ENCODE data around the gene ZNF618.

ZNF618 gene

GRCh38 chr9:114046237-114046755 is 170.2 kb downstream of the ZNF618 start:
- DNase-seq, result no peak

DNA sequence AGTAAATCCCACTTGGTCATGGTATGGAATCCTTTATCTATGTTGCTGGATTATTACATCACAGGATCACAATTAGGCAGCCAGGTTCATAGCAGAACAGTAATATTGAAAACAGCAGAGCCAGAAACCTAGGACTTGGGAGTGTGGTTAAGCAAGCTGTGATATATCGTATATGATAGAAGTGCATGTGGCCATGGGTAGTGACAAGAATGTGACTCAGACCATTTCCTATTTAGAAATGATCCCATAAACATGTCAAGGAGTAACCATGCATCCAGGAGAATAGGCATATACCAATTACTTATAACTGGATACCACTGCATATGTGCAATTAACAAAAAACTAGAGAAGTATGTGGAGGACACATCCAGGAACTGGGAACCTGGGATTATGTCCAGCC is 170.8 kb downstream of the ZNF618 start:
- no peak for DNase-seq

DNA sequence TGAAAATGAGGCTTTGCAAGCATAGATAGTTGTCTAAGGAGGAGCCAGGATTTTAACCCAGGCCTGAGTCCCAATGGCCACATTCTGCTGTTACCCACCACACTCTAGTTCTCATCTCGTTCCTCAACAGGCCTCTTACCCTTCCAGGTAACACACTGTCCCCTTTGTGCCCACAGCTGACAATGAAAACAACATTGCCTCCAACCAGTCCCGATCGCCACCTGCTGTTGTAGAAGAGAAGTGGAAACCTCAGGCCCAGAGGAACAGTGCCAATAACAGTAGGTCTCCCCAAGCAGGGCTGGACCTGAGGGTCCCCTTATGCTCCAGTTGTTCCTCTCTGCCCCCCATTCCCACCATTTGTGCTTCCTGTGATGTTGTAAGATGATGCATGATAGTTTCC is 171.6 kb downstream of the ZNF618 start:
- no peak for DNase-seq

DNA sequence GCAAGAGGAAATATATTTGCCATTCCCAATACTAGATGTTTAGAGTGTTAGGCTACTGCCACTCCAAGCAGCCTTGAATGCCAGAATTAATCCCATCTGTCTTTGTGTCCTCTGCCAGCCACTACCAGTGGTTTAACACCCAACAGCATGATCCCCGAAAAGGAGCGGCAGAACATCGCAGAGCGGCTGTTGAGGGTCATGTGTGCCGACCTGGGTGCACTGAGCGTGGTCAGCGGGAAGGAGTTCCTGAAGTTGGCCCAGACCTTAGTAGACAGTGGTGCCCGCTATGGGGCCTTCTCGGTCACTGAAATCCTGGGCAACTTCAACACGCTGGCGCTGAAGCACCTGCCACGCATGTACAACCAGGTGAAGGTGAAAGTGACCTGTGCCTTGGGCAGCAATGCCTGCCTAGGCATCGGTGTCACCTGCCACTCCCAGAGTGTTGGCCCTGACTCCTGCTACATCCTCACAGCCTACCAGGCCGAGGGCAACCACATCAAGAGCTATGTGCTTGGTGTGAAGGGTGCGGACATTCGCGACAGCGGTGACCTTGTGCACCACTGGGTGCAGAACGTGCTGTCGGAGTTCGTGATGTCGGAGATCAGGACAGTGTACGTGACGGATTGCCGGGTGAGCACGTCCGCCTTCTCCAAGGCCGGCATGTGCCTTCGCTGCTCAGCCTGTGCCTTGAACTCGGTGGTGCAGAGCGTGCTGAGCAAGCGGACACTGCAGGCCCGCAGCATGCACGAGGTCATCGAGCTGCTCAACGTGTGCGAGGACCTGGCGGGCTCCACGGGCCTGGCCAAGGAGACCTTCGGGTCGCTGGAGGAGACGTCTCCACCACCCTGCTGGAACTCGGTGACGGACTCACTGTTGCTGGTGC is 172.7 kb downstream of the ZNF618 start:
- DNase-seq, result no peak

DNA sequence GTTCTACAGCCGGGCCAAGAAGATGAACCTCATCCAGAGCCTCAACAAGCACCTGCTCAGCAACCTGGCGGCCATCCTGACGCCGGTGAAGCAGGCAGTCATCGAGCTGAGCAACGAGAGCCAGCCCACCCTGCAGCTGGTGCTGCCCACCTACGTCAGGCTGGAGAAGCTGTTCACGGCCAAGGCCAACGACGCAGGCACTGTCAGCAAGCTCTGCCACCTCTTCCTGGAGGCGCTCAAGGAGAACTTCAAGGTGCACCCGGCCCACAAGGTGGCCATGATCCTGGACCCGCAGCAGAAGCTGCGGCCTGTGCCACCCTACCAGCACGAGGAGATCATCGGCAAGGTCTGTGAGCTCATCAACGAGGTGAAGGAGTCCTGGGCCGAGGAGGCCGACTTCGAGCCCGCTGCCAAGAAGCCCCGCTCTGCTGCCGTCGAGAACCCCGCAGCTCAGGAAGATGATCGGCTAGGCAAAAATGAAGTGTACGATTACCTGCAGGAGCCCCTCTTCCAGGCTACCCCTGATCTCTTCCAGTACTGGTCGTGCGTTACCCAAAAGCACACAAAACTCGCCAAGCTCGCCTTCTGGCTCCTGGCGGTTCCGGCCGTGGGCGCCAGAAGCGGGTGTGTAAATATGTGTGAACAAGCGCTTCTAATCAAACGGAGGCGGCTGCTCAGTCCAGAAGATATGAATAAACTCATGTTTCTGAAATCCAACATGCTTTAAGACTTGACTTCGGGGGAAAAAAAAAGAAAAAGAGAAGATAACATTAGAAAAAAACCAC is 173.5 kb downstream of the ZNF618 start:
- no peak for DNase-seq

DNA sequence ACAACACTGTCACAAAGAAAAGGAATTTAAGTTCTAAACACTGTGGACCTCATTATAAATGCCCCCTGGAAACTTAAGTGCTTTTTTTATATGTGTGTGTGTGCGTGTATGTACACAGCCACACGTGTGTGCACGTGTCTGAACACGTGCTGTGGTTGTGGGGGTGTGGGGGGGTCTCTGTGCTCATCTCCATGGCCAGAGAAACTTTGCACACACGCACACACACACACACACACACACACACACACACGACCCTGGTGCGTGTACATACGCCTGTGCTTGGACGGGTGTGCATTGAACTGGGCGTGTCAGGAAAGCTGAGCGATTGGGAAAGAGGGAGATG is 174.1 kb downstream of the ZNF618 start:
- DNase-seq, result no peak

GRCh38 chr9:114050646-114051045 is 174.5 kb downstream of the ZNF618 start:
- no peak for DNase-seq

DNA sequence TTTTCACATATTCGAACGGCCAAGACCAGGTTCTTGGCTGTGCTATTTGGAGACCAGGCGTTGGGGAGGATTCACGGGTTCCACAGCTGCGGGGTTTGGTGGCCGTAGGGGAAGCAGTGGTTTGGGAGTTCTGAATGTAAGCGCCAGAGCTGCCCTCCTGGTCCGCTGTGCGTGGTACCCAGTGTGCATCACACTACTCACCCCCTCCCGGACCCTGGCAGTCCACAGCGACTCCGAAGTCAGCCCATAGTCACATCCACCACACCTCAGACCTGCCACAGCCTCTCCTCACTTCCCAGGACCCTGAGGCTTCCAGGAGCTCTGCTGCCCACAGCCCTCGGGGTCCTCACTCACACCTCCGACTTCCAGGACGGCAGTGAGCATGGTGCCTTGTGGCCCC is 175.2 kb downstream of the ZNF618 start:
- DNase-seq, result no peak

DNA sequence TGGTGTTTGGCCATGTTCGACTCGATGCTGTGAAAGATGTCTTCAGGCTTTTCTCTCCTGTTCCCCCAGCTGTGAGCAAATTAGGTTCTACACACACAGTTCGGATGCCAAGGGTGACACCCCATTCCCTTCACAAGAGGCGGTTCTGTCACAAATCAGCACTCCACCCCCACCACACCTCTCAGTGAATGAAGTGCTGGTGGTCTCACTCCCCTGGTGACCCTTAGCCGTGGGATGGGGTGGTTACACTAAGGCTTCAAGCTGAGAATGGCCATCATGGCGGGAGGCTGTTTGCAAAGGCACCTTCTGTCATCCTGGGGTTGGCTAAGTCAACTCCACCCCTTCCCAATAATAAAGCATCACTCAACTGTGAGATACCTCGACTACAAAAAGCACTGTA is 175.6 kb downstream of the ZNF618 start:
- DNase-seq, result no peak

DNA sequence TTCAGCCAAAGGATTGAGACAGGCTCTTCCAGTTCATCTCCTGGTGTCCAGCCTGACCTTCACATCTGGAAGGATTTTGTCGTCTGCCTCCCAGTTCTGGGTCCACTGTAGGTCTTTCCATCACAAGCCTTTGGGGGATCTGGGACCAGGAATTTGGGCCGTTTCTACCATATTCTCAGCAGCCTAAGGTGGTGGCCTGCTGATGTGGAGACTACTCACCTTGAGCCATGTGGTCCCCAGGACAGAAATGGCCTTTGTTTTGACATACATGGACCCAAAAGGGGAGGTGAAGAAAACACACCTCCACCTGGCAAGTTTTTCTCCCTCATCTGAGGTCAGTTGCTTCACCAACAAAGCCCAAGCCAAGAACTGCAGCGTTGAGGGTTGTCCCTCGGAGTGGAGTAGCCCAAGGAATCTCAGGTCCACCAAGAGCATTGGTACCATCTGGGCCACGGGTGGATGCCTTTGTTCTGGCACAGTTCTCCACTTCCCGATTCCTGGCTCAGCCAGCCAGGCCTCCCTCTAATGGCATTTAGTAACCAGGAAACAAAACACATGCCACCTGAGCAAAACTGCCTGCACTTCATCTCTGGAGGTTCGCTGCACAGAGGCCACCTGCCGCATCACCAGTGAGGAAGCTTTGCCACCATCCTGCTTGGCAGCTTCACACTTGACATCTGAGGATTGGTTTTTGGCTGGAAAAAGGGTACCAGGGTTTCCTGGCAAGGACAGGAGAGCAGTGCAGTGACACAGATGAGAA is 177.3 kb downstream of the ZNF618 start:
- DNase-seq, result no peak

DNA sequence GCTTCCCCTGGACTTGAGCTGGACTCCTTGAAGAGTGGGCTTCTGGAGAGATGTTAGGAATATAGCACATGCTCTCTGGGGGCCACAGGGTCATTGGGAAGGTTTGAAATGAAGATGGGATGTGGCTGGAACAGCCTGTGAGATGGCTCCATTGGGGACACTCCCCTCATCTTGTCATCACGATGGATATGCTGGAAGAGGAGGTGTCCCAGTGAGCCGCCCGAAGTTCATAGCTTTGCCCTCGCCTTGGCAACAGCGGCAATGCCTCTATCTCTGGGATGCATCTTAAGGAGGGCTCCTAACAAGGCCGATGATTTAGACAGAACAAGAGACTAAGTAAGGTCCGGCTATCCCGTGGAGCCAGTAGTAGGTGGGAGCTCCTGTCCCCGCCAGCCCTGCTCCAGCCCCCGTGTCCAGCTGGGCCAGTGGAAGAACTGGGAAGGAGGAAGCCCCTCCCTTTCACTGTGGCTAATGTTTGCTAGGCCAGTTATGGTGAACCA is 178.1 kb downstream of the ZNF618 start:
- DNase-seq, result no peak

GRCh38 chr9:114055061-114055460 is 179.0 kb downstream of the ZNF618 start:
- DNase-seq, result no peak

DNA sequence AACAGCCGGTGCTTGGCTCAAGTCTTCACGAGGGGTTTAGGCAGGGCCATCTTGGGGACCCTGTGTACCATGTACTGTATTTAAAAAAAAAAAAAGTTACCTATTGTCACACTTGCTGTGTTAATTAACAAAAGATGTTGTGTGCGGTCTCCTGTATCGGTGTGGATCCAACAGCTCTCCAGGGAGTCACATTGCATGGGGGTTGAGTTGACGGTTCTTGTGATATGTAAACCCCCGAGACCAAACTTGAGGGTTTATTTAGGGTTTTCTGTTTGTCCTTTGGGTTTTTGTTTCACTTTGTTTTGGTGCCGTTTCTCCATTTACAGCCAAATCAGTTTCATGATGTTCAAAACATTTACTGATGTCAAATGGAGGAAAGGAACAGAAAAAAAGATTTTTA is 179.8 kb downstream of the ZNF618 start:
- DNase-seq, result no peak

GRCh38 chr9:114056527-114056926 is 180.4 kb downstream of the ZNF618 start:
- DNase-seq, result no peak

DNA sequence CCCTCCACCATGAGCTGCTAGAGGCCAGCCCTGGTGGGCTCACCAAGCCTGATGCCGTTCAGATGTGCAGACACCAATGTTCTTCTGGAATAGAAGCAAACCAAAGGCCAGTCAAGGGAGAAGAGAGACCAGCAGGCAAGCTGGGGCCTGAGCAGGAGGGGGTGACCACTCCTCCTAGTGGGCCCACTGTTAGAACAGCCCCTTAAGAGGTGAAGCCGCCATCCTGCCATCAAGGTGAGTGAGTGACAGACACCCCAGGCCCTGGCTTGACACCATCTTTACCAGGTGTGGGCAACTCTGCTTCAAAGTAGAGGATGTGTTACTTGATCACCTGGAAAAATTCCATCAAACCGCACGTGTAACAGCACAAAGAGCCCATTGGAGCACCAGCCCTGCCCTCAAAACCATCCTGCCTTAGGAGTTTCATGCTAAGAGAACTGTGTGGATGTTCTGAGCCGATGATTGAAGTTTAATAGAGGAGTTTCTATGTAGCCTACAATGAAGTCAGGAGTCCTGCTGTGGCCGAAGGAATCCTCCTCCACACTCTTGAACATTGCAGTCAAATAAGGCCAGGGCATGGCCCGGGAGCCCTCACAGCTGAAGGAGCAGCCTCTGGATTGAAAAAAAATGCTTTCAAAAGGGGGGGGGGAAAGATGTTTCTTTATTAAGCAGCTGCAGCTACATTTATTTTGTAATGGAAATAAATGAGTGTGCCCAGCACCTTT is 181.2 kb downstream of the ZNF618 start:
- DNase-seq, result no peak

DNA sequence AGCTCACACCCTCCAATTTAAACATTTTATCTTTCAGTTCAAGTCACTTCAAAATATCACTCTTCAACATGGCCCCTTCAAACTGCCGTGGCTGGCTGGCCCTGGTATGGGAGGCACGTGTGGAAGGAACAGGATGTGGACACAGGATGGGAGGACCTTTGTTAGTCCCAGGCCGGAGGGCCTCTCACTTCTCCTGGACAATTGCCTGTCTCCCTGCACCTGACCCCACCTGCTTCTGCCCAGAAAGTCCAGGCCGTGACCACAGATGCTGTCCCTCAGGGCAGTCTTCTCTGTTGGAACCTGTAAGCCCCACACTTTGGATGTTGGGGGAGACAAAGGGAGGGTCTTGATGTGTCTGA is 182.6 kb downstream of the ZNF618 start:
- DNase-seq, result no peak

GRCh38 chr9:114059047-114059803 is 183.1 kb downstream of the ZNF618 start:
- no peak for DNase-seq

GRCh38 chr9:114060070-114060469 is 184.0 kb downstream of the ZNF618 start:
- no peak for DNase-seq

DNA sequence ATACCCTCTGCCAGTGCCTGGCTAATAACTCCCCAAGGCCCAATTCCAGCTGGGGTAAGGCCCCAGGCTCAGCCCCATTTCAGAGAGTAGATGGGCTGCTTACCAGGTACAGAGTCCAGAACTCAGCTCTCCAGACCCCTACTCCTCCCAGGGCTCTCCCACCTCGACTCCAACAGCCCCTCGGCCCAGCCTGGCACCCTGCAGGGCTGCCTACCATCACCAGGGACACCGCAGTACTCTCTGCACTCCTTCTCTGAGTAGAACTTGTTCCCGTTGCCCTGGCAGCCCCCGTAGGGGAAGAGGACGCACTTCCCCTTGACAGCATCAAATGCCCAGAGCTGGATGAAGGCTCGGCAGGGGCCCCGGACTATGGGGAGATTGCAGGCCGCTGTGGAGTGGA is 184.6 kb downstream of the ZNF618 start:
- DNase-seq, result no peak

- DNase-seq, result no peak
Observed at GRCh38 chr9:114061292-114061691, 185.2 kb downstream of the ZNF618 start.

DNA sequence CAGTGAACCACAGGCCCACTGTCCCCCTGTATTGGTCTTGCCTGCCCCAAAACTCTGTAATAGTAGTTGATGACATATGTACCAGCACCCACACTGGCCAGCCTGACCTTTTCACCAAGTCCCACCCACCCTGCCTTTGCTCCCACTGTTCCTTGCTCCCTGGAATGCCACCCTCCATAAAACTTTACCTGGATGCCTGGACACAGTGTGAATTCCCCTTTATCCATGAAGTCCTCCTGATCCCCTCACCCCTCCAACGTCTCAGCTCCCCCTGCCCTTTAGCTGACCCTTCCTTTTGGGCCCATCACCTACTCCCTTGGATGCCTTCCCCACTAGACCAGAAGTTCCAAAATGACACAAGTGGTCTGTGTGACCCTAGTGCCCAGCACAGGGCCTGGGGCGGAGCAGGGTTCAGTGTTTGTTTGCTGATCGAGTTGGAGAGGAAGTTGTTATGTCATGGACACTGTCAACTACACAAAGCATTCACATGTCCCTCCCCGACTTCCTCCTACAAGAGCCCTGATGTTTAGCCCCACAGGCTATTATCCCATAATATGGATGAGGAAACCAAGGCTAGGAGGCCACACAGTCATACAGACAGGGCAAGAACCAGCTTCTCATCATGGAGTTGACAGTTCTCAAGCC is 185.8 kb downstream of the ZNF618 start:
- DNase-seq, result no peak
